Calu3 (cell line): Measurements from ENCODE around the gene FBN3. TPM values are rescaled to one million over a fixed set of nuclear protein-coding genes. Genes with fewer than 3 reads are reported as not detected.
"Not testable (repeated sequence)": the region's sequence is repeated elsewhere in the genome, so short reads cannot be mapped to it uniquely, and the experiment has no call there.

Experiments used
- BruUV-seq: library from RNA; stranded (reverse); fragments of 400-500 nt; replicated peaks from 2 replicates; lab custom pipeline; 2021; lab: Mats Ljungman, UMichigan
- CTCF ChIA-PET: fragments of 300-600 bp; sonication (Branson Sonifier 250); formaldehyde crosslinking; loops from one replicate; lab custom pipeline; 2022; ENCODE audit warnings: antibody characterized with exemption; lab: Charles Lee
- DNase-seq: peaks from one replicate; pipeline ENCODE4 v3.0.0; 2022
- H3K27ac Mint-ChIP-seq: one replicate; pipeline ENCODE4 v1.8.0; 2022; ENCODE audit warnings: mixed read lengths; ENCODE audit not compliant: unreplicated experiment
- H3K27me3 Mint-ChIP-seq: one replicate; pipeline ENCODE4 v1.8.0; 2022; ENCODE audit warnings: mixed read lengths; ENCODE audit not compliant: unreplicated experiment
- H3K36me3 Mint-ChIP-seq: one replicate; pipeline ENCODE4 v1.8.0; 2022; ENCODE audit warnings: mild to moderate bottlenecking, moderate library complexity, mixed read lengths; ENCODE audit not compliant: insufficient read depth, unreplicated experiment
- H3K4me1 Mint-ChIP-seq: one replicate; pipeline ENCODE4 v1.8.0; 2022; ENCODE audit warnings: mild to moderate bottlenecking, low read depth, mixed read lengths; ENCODE audit not compliant: unreplicated experiment
- H3K4me3 Mint-ChIP-seq: one replicate; pipeline ENCODE4 v1.8.0; 2022; ENCODE audit warnings: mild to moderate bottlenecking, low read depth, moderate library complexity, mixed read lengths; ENCODE audit not compliant: unreplicated experiment
- H3K9me3 Mint-ChIP-seq: one replicate; pipeline ENCODE4 v1.8.0; 2022; ENCODE audit warnings: low read depth, mixed read lengths; ENCODE audit not compliant: unreplicated experiment
- CTCF ChIP-seq: fragments of 200-600 bp; IDR thresholded peaks from one replicate; pipeline ENCODE4 v1.8.0; 2022; ENCODE audit warnings: antibody characterized with exemption; ENCODE audit not compliant: unreplicated experiment
- intact Hi-C: fragments of 100-400 bp; cut with micrococcal nuclease; formaldehyde crosslinking; loops from one replicate; pipeline ENCODE4 v1.10.0; 2022; ENCODE audit not compliant: unreplicated experiment
- total RNA-seq: library from RNA; stranded (reverse); gene quantifications from 2 replicates; pipeline ENCODE4 v1.2.3, GENCODE V29; 2022

Gene FBN3
- total RNA-seq, 1 experiment from 2014 or later, result not detected

- no TSS peak for BruUV-seq
- H3K27me3 Mint-ChIP-seq, result peaks cover 3% of the 10 kb centered on the region
- H3K27ac Mint-ChIP-seq, result no peak overlapping the region
- H3K4me1 Mint-ChIP-seq, result no peaks in the 10 kb centered on the region
- H3K4me3 Mint-ChIP-seq, result no peak overlapping the region
- intact Hi-C loops, result no loop called here
- H3K9me3 Mint-ChIP-seq, result no peaks in the 10 kb centered on the region
- CTCF ChIA-PET, result no interaction called here
- TF ChIP-seq CTCF, result no peak
- no peaks in the 10 kb centered on the region for H3K36me3 Mint-ChIP-seq
- DNase-seq, result no peak
Measured at GRCh38 chr19:8030960-8031359, 118.4 kb downstream of the FBN3 start.

- H3K27me3 Mint-ChIP-seq, result no peaks in the 10 kb centered on the region
- no peak for TF ChIP-seq CTCF
- no peaks in the 10 kb centered on the region for H3K4me1 Mint-ChIP-seq
- DNase-seq, result no peak
- no peaks in the 10 kb centered on the region for H3K36me3 Mint-ChIP-seq
- no TSS peak for BruUV-seq
- no peak overlapping the region for H3K4me3 Mint-ChIP-seq
- CTCF ChIA-PET, result interaction anchor here (0.6 kb wide), 1 partner anchor 85 kb away, joined by 3 read pairs; no protein-coding TSS in a partner anchor
- no peaks in the 10 kb centered on the region for H3K9me3 Mint-ChIP-seq
- H3K27ac Mint-ChIP-seq, result no peak overlapping the region
- intact Hi-C loops, result no loop called here
Measured at GRCh38 chr19:8028951-8029491, 120.4 kb downstream of the FBN3 start.

GRCh38 chr19:8025316-8025715 is 124.1 kb downstream of the FBN3 start:
- H3K36me3 Mint-ChIP-seq, result no peaks in the 10 kb centered on the region
- H3K27ac Mint-ChIP-seq, result no peak overlapping the region
- DNase-seq, result no peak
- TF ChIP-seq CTCF, result no peak
- CTCF ChIA-PET, result no interaction called here
- no peaks in the 10 kb centered on the region for H3K27me3 Mint-ChIP-seq
- H3K4me1 Mint-ChIP-seq, result no peaks in the 10 kb centered on the region
- H3K9me3 Mint-ChIP-seq, result no peaks in the 10 kb centered on the region
- H3K4me3 Mint-ChIP-seq, result no peak overlapping the region
- BruUV-seq, result no TSS peak
- intact Hi-C loops, result no loop called here

- H3K9me3 Mint-ChIP-seq, BruUV-seq, CTCF ChIA-PET, H3K27me3 Mint-ChIP-seq, H3K36me3 Mint-ChIP-seq, H3K4me3 Mint-ChIP-seq, DNase-seq, H3K27ac Mint-ChIP-seq, H3K4me1 Mint-ChIP-seq, intact Hi-C loops: not testable (repeated sequence)
Measured at GRCh38 chr19:8024256-8024655, 125.1 kb downstream of the FBN3 start.

GRCh38 chr19:8023371-8023770 is 126.0 kb downstream of the FBN3 start:
- intact Hi-C loops, result no loop called here
- H3K4me1 Mint-ChIP-seq, result no peaks in the 10 kb centered on the region
- H3K9me3 Mint-ChIP-seq, result no peaks in the 10 kb centered on the region
- no peak overlapping the region for H3K4me3 Mint-ChIP-seq
- H3K27me3 Mint-ChIP-seq, result no peaks in the 10 kb centered on the region
- no TSS peak for BruUV-seq
- CTCF ChIA-PET, result no interaction called here
- no peaks in the 10 kb centered on the region for H3K36me3 Mint-ChIP-seq
- no peak for TF ChIP-seq CTCF
- H3K27ac Mint-ChIP-seq, result no peak overlapping the region
- no peak for DNase-seq
